Loucy (cell line): ENCODE results near the gene SH2D6.
"Not testable (repeated sequence)": the region's sequence is repeated elsewhere in the genome, so short reads cannot be mapped to it uniquely, and the experiment has no call there.

Experiments used
- H2AFZ ChIP-seq: fragments of 200-600 bp; sonication (generic); 2 replicates; pipeline ENCODE4 v1.6.0; 2016; ENCODE audit warnings: antibody characterized with exemption, mild to moderate bottlenecking, low read length, moderate library complexity
- H3F3A ChIP-seq: fragments of 200-600 bp; 2 replicates; pipeline ENCODE4 v1.6.0; 2016; ENCODE audit warnings: antibody characterized with exemption, low read depth, mild to moderate bottlenecking
- H3K27me3 ChIP-seq: fragments of 200-600 bp; sonication (generic); 2 replicates; pipeline ENCODE4 v1.6.1; 2014; ENCODE audit warnings: low read length, mild to moderate bottlenecking; ENCODE audit not compliant: insufficient read depth, poor library complexity, severe bottlenecking
- H3K36me3 ChIP-seq: fragments of 200-600 bp; sonication (generic); 2 replicates; pipeline ENCODE4 v1.6.1; 2016; ENCODE audit warnings: low read length; ENCODE audit not compliant: insufficient read depth
- H3K4me1 ChIP-seq: fragments of 200-600 bp; sonication (generic); 2 replicates; pipeline ENCODE4 v1.5.1; 2014; ENCODE audit warnings: low read length, mild to moderate bottlenecking; ENCODE audit not compliant: insufficient read depth, poor library complexity, severe bottlenecking
- H3K4me2 ChIP-seq: fragments of 200-600 bp; sonication (generic); 2 replicates; pipeline ENCODE4 v1.6.0; 2014; ENCODE audit warnings: antibody characterized with exemption, low read length, low read depth, mild to moderate bottlenecking; ENCODE audit not compliant: poor library complexity, severe bottlenecking
- H3K4me3 ChIP-seq: fragments of 200-600 bp; sonication (generic); 2 replicates; pipeline ENCODE4 v1.5.1; 2014; ENCODE audit warnings: low read length, mild to moderate bottlenecking, mixed read lengths; ENCODE audit not compliant: poor library complexity, severe bottlenecking
- H3K79me2 ChIP-seq: fragments of 200-600 bp; sonication (generic); 2 replicates; pipeline ENCODE4 v1.6.1; 2014; ENCODE audit warnings: low read length; ENCODE audit not compliant: insufficient read depth
- H3K9ac ChIP-seq: fragments of 200-600 bp; sonication (generic); 2 replicates; pipeline ENCODE4 v1.6.0; 2014; ENCODE audit warnings: mild to moderate bottlenecking, low read depth, low read length, moderate library complexity; ENCODE audit not compliant: poor library complexity, severe bottlenecking
- H3K9me2 ChIP-seq: fragments of 200-600 bp; sonication (generic); replicated peaks from 2 replicates; pipeline ENCODE4 v1.6.1; 2016; ENCODE audit warnings: low read depth, low read length, mixed read lengths
- H3K9me3 ChIP-seq: fragments of 200-600 bp; sonication (generic); 2 replicates; pipeline ENCODE4 v1.6.1; 2014; ENCODE audit warnings: mild to moderate bottlenecking, antibody characterized with exemption, low read length, low read depth; ENCODE audit not compliant: insufficient read depth
- H4K20me1 ChIP-seq: fragments of 200-600 bp; sonication (generic); 2 replicates; pipeline ENCODE4 v1.6.0; 2014; ENCODE audit warnings: antibody characterized with exemption, low read length, mild to moderate bottlenecking; ENCODE audit not compliant: insufficient read depth, poor library complexity, severe bottlenecking
- EZH2phosphoT487 ChIP-seq: fragments of 200-600 bp; IDR thresholded peaks from 2 replicates; pipeline ENCODE4 v1.6.1; 2018; ENCODE audit warnings: antibody characterized with exemption, mild to moderate bottlenecking, moderate library complexity, borderline replicate concordance
- TF ChIP-seq, protein P1 (sequence below): fragments of 200-600 bp; sonication (generic); conservative IDR thresholded peaks from 2 replicates; pipeline ENCODE4 v1.5.1; 2014; ENCODE audit warnings: mild to moderate bottlenecking, antibody characterized with exemption, low read length

SH2D6 gene

DNA sequence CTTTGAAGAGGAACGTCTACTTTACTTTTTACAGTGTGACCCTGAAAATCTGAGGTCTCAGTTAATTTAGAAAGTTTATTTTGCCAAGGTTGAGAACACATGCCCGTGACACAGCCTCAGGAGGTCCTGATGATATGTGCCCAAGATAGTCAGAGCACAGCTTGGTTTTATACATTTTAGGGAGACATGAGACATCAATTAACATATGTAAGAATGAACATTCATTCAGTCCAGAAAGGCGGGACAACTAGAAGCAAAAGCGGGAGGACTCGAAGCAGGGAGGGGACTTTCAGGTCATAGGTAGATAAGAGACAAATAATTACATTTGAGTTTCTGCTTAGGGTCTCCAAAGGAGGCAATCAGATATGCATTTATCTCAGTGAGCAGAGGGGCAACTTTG, 40.3 kb upstream of the SH2D6 start:
- H3K4me3 ChIP-seq, result no peak overlapping the region
- no peaks in the 10 kb centered on the region for H3K27me3 ChIP-seq
- H4K20me1 ChIP-seq, result no peaks in the 10 kb centered on the region
- TF ChIP-seq, protein P1, sequence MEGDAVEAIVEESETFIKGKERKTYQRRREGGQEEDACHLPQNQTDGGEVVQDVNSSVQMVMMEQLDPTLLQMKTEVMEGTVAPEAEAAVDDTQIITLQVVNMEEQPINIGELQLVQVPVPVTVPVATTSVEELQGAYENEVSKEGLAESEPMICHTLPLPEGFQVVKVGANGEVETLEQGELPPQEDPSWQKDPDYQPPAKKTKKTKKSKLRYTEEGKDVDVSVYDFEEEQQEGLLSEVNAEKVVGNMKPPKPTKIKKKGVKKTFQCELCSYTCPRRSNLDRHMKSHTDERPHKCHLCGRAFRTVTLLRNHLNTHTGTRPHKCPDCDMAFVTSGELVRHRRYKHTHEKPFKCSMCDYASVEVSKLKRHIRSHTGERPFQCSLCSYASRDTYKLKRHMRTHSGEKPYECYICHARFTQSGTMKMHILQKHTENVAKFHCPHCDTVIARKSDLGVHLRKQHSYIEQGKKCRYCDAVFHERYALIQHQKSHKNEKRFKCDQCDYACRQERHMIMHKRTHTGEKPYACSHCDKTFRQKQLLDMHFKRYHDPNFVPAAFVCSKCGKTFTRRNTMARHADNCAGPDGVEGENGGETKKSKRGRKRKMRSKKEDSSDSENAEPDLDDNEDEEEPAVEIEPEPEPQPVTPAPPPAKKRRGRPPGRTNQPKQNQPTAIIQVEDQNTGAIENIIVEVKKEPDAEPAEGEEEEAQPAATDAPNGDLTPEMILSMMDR, result no peak
- no peak for TF ChIP-seq EZH2phosphoT487
- H3K9me2 ChIP-seq, result no peaks in the 10 kb centered on the region
- H2AFZ ChIP-seq, result no peak overlapping the region
- H3K79me2 ChIP-seq, result no peaks in the 10 kb centered on the region
- H3K4me2 ChIP-seq, result no peak overlapping the region
- 0 out of 2 replicates have a peak, but pooled peaks cover 3% of the 10 kb centered on the region for H3K9me3 ChIP-seq
- peaks cover 6% of the 10 kb centered on the region for H3K36me3 ChIP-seq
- no peaks in the 10 kb centered on the region for H3K4me1 ChIP-seq
- H3F3A ChIP-seq, result no peaks in the 10 kb centered on the region
- no peak overlapping the region for H3K9ac ChIP-seq

DNA sequence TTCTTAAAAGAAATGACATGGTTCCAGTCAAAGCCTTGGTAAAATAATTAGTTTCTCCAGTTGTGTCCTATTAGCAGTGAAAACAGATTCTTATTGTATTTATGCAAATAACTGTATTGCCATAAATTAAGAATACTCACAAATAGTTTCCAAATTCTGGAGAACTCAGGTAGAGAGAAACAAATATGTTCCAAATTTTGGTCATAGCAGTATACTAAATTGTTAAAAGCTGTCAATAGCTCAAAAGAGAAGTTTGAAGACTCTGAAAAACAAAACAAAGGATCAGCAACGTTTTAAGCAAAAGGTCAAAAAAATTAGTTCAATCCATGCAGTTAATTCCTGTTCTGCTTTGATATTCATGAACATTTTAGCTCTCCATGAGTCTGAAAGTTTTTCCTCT, 38.5 kb upstream of the SH2D6 start:
- H3K4me2 ChIP-seq, result no peak overlapping the region
- TF ChIP-seq, protein P1, result no peak
- TF ChIP-seq EZH2phosphoT487, result no peak
- H4K20me1 ChIP-seq, result no peaks in the 10 kb centered on the region
- H3K27me3 ChIP-seq, result no peaks in the 10 kb centered on the region
- no peak overlapping the region for H3K9ac ChIP-seq
- no peaks in the 10 kb centered on the region for H3K9me2 ChIP-seq
- H3F3A ChIP-seq, result no peaks in the 10 kb centered on the region
- H3K9me3 ChIP-seq, result 0 out of 2 replicates have a peak, but pooled peaks cover 3% of the 10 kb centered on the region
- H3K36me3 ChIP-seq, result peaks cover 6% of the 10 kb centered on the region
- H2AFZ ChIP-seq, result no peak overlapping the region
- no peak overlapping the region for H3K4me3 ChIP-seq
- H3K4me1 ChIP-seq, result no peaks in the 10 kb centered on the region
- no peaks in the 10 kb centered on the region for H3K79me2 ChIP-seq

DNA sequence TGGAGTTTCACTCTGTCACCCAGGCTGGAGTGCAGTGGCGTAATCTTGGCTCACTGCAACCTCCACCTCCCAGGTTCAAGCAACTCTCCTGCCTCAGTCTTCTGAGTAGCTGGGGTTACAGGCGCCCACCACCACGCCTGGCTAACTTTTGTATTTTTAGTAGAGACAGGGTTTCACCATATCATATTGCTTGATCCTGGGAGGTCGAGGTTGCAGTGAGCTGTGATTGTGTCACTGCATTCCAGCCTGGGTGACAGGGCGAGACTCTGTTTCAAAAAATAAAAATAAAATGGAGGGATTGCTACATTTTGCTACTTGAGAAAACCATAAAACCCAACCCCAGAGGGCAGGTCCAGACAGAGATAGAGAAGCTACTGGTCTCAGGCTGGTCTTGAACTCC, 35.4 kb upstream of the SH2D6 start:
- H3K9me2 ChIP-seq, H3F3A ChIP-seq, H3K36me3 ChIP-seq, H3K27me3 ChIP-seq, H3K4me1 ChIP-seq, H2AFZ ChIP-seq, H3K9me3 ChIP-seq, H4K20me1 ChIP-seq, H3K9ac ChIP-seq, H3K79me2 ChIP-seq, H3K4me3 ChIP-seq, H3K4me2 ChIP-seq: not testable (repeated sequence)

DNA sequence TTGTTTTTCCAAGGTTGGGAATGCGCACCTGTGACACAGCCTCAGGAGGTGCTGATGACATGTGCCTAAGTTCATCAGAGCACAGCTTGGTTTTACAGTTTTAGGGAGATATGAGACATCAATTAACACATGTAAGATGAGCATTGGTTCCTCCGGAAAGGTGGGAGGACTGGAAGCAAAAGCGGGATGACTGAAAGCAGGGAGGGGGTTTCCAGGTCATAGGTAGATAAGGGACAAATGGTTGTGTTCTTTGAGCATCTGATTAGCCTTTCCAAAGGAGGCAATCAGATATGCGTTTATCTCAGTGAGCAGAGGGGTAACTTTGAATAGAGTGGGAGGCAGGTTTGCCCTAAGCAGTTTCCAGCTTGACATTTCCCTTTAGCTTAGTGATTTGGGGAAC, 34.7 kb upstream of the SH2D6 start:
- Histone ChIP-seq H3K4me1 (no peaks in the 10 kb centered on the region), H3K4me2 (no peak overlapping the region), H3K9me3 (0 out of 2 replicates have a peak, but pooled peaks cover 3% of the 10 kb centered on the region)

More for the DNA sequence above, 34.7 kb upstream of the SH2D6 start:
- Histone ChIP-seq H3K4me3 (no peak overlapping the region), H2AFZ (no peak overlapping the region), H3K9me2 (no peaks in the 10 kb centered on the region), H4K20me1 (no peaks in the 10 kb centered on the region), H3K36me3 (peaks cover 10% of the 10 kb centered on the region), H3F3A (no peaks in the 10 kb centered on the region), H3K79me2 (no peaks in the 10 kb centered on the region), H3K9ac (no peak overlapping the region), H3K27me3 (no peaks in the 10 kb centered on the region)
- TF ChIP-seq, protein P1, result no peak
- TF ChIP-seq EZH2phosphoT487, result no peak
